ENCODE data around the gene DMXL1.

The DMXL1 gene

DNA sequence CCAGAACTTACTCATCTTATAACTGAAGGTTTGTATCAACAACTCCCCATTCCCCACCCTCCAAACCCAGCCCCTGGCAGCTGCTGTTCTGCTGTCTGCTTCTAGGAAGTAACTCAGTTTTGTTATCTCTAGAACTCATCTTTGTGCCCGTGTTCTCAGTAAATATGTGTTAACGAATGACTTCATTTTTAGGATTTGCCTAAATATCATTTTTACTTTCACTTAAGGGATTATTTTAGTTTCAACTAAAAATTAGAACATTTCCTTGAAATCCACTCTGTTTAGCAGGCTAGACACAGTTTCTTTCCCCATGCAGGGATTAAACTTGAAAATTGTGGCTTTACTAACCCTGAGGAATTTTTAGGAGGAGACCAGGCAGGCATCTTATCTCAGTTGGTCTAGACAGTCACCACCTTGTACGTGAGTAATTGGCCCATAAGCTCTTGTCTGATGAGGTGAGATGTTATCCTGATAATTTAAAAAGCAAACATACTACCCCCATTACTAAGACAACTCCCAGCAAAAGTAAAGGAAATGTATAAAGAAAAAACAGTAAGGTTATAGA is 216.7 kb downstream of the DMXL1 start:
- Histone ChIP-seq H3K36me3 (replicated peaks; ENCODE audit: low read depth, low read length) (peaks cover 2% of the 10 kb centered on the region), H4K20me1 (ENCODE audit: insufficient read depth, low read length) (peaks cover 12% of the 10 kb centered on the region; the same call in 1 of the 2 replicates), H3K9me3 (ENCODE audit: insufficient read depth, low read length) (no peaks in the 10 kb centered on the region), H3K27me3 (ENCODE audit: low read depth, low read length) (no peaks in the 10 kb centered on the region), H3K4me3 (ENCODE audit: low read length) (peak overlapping the region; percentile 55), H3K4me1 (ENCODE audit: low read length) (peaks cover 77% of the 10 kb centered on the region), H3K9ac (ENCODE audit: low read length) (peak overlapping the region; percentile 64; the same call in 1 of the 2 replicates), H3K4me2 (ENCODE audit: low read length) (peak overlapping the region; percentile 87), H3K27ac (ENCODE audit: low read length) (peak overlapping the region; percentile 67), H3K79me2 (ENCODE audit: low read length) (peaks cover 57% of the 10 kb centered on the region), H2AFZ (ENCODE audit: low read depth, low read length) (no peak overlapping the region)
- TF ChIP-seq, protein P1, sequence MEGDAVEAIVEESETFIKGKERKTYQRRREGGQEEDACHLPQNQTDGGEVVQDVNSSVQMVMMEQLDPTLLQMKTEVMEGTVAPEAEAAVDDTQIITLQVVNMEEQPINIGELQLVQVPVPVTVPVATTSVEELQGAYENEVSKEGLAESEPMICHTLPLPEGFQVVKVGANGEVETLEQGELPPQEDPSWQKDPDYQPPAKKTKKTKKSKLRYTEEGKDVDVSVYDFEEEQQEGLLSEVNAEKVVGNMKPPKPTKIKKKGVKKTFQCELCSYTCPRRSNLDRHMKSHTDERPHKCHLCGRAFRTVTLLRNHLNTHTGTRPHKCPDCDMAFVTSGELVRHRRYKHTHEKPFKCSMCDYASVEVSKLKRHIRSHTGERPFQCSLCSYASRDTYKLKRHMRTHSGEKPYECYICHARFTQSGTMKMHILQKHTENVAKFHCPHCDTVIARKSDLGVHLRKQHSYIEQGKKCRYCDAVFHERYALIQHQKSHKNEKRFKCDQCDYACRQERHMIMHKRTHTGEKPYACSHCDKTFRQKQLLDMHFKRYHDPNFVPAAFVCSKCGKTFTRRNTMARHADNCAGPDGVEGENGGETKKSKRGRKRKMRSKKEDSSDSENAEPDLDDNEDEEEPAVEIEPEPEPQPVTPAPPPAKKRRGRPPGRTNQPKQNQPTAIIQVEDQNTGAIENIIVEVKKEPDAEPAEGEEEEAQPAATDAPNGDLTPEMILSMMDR (IDR thresholded peaks at IDR 0.05; ENCODE audit: low read depth, low read length) = no peak
- no peak for TF ChIP-seq EZH2phosphoT487 (IDR thresholded peaks at IDR 0.05; ENCODE audit: low read depth)

DNA sequence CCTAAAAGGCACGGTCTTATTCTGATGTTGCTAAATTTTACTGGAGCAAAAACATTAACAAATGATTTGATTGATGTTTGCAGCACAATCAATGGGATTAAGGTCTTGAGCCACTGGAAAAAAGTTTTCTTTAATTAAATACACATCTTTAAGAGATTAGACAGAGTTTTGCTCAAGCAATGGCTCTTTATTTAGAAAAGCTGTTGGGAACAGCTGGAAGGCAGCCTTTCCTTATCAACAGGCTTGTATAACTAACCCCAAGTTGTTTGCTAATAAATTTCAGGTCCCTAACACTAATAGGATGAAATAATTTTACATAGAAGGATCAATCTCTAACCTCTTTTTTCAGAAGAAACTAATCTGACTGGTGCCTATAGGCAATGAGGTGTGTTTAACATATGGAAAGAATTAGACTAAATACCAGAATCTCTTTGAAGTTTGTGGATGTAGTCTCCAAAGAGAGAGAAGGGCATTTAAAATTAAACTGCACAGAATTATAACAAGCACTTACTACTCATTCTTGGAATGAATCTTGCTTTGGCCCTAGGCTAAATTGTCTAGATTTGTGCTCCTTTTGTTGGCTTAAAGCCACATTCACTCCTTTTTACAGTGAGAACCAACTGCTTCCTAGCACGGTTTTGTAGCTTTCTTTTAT is 217.6 kb downstream of the DMXL1 start:
- Histone ChIP-seq H3K27ac (ENCODE audit: low read length) (peak overlapping the region; percentile 67; the same call in 1 of the 2 replicates), H3K4me2 (ENCODE audit: low read length) (peak overlapping the region; percentile 87), H3K4me1 (ENCODE audit: low read length) (peaks cover 82% of the 10 kb centered on the region), H2AFZ (ENCODE audit: low read depth, low read length) (no peak overlapping the region), H3K9ac (ENCODE audit: low read length) (peak overlapping the region; percentile 64), H4K20me1 (ENCODE audit: insufficient read depth, low read length) (peaks cover 12% of the 10 kb centered on the region; the same call in 1 of the 2 replicates), H3K4me3 (ENCODE audit: low read length) (peak overlapping the region; percentile 71), H3K9me3 (ENCODE audit: insufficient read depth, low read length) (no peaks in the 10 kb centered on the region), H3K79me2 (ENCODE audit: low read length) (peaks cover 51% of the 10 kb centered on the region), H3K27me3 (ENCODE audit: low read depth, low read length) (no peaks in the 10 kb centered on the region), H3K36me3 (replicated peaks; ENCODE audit: low read depth, low read length) (peaks cover 2% of the 10 kb centered on the region)
- TF ChIP-seq, protein P1 (IDR thresholded peaks at IDR 0.05; ENCODE audit: low read depth, low read length) = no peak
- TF ChIP-seq EZH2phosphoT487 (IDR thresholded peaks at IDR 0.05; ENCODE audit: low read depth) = no peak

DNA sequence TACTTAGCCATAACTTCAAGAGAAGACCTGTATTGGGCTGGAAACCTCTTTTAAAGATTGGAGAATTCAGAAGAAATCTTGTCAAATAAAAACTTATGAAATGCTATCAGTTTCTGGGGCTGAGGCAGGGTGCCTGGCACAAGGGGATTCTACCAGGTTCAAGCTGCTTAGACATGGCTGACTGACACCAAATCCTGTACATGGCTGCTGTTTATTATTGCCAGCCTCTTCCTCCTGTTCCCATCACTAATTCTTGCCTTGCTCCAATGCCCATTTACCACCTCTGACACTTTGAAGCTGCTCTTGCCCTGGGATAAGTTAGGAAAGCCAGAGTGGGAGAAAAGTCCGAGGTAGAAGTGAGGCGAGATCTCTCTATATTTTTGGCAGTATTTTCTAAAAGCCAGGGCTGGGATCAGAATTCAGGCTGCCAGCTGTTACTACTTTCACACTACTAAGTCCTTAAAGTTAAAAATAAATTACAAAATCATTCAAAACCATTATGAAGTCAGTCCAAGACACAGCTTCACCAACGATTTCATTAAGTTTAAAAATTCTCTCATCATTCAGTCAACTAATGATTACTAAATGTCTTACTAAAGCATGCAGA is 218.7 kb downstream of the DMXL1 start:
- H3K9ac ChIP-seq (ENCODE audit: low read length) = peak overlapping the region; percentile 64
- peaks cover 75% of the 10 kb centered on the region for H3K4me1 ChIP-seq (ENCODE audit: low read length)
- no peaks in the 10 kb centered on the region for H3K36me3 ChIP-seq (replicated peaks; ENCODE audit: low read depth, low read length)
- H3K79me2 ChIP-seq (ENCODE audit: low read length) = peaks cover 51% of the 10 kb centered on the region
- no peaks in the 10 kb centered on the region for H3K27me3 ChIP-seq (ENCODE audit: low read depth, low read length)
- H4K20me1 ChIP-seq (ENCODE audit: insufficient read depth, low read length) = peaks cover 8% of the 10 kb centered on the region; the same call in 1 of the 2 replicates
- TF ChIP-seq, protein P1 (IDR thresholded peaks at IDR 0.05; ENCODE audit: low read depth, low read length) = no peak
- no peak for TF ChIP-seq EZH2phosphoT487 (IDR thresholded peaks at IDR 0.05; ENCODE audit: low read depth)
- no peak overlapping the region for H2AFZ ChIP-seq (ENCODE audit: low read depth, low read length)
- peak overlapping the region; percentile 87 for H3K4me2 ChIP-seq (ENCODE audit: low read length)
- no peaks in the 10 kb centered on the region for H3K9me3 ChIP-seq (ENCODE audit: insufficient read depth, low read length)
- H3K27ac ChIP-seq (ENCODE audit: low read length) = peak overlapping the region; percentile 67
- peak overlapping the region; percentile 71 for H3K4me3 ChIP-seq (ENCODE audit: low read length)

DNA sequence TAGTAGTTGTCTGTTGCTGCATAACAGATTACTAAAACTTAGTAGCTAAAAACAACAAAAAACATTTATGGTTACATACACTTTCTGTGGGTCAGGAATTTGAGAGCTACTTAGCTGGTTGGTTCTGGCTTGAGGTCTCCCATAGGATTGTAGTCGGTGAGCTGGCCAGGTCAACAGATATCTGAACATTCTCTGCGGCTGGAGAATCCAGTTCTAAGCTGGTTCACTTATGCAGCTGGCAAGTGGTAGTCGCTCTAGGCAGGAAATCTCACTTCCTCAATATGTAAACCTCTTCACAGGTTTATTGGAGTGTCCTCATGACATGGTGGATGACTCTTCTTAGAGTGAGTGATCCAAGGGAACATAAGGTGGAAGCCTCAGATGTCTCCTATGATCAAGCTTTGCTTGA is 219.3 kb downstream of the DMXL1 start:
- Histone ChIP-seq H3K4me1 (ENCODE audit: low read length) (peaks cover 75% of the 10 kb centered on the region), H3K79me2 (ENCODE audit: low read length) (peaks cover 49% of the 10 kb centered on the region), H3K27ac (ENCODE audit: low read length) (peak overlapping the region; percentile 67), H3K36me3 (replicated peaks; ENCODE audit: low read depth, low read length) (no peaks in the 10 kb centered on the region), H4K20me1 (ENCODE audit: insufficient read depth, low read length) (peaks cover 8% of the 10 kb centered on the region; the same call in 1 of the 2 replicates), H3K9ac (ENCODE audit: low read length) (peak overlapping the region; percentile 64), H3K4me3 (ENCODE audit: low read length) (peak overlapping the region; percentile 71), H3K27me3 (ENCODE audit: low read depth, low read length) (no peaks in the 10 kb centered on the region), H3K4me2 (ENCODE audit: low read length) (peak overlapping the region; percentile 87), H3K9me3 (ENCODE audit: insufficient read depth, low read length) (no peaks in the 10 kb centered on the region), H2AFZ (ENCODE audit: low read depth, low read length) (no peak overlapping the region)
- TF ChIP-seq EZH2phosphoT487 (IDR thresholded peaks at IDR 0.05; ENCODE audit: low read depth) = no peak
- TF ChIP-seq, protein P1 (IDR thresholded peaks at IDR 0.05; ENCODE audit: low read depth, low read length) = no peak

All from OCI-LY3 (cell line).